Mesenchymal stem cell (in vitro differentiated cells and primary cell): Measurements from ENCODE around the gene MOGAT1.
A peak's percentile ranks its signal among the peaks of the same experiment; 100 is the strongest.

Source experiments
- DNase-seq: peaks from one replicate; pipeline ENCODE4 v3.0.0-alpha.2; 2013
- H2AFZ ChIP-seq: one replicate; pipeline ENCODE4 v1.6.1; 2013; ENCODE audit warnings: low read depth, mild to moderate bottlenecking, control low read depth, inconsistent platforms, low read length, moderate library complexity
- H2AK5ac ChIP-seq: 2 replicates; pipeline ENCODE4 v1.6.1; 2013; ENCODE audit warnings: low read length, moderate library complexity, mild to moderate bottlenecking, inconsistent platforms; ENCODE audit not compliant: severe bottlenecking
- H2BK120ac ChIP-seq: one replicate; pipeline ENCODE4 v1.6.1; 2013; ENCODE audit warnings: low read depth, mild to moderate bottlenecking, inconsistent platforms, low read length, moderate library complexity
- H2BK12ac ChIP-seq, 2 experiments: one replicate each; pipeline ENCODE4 v1.6.1; 2013; ENCODE audit warnings: inconsistent platforms in 2 of 2, low read length in 2 of 2, mild to moderate bottlenecking in 2 of 2, moderate library complexity in 2 of 2, control low read depth in 1 of 2
- H2BK15ac ChIP-seq: one replicate; pipeline ENCODE4 v1.6.1; 2013; ENCODE audit warnings: mild to moderate bottlenecking, low read depth, inconsistent platforms; ENCODE audit not compliant: poor library complexity, severe bottlenecking
- H2BK5ac ChIP-seq: 2 replicates; pipeline ENCODE4 v1.6.1; 2013; ENCODE audit warnings: low read depth, mild to moderate bottlenecking, low read length, control low read depth, inconsistent platforms; ENCODE audit not compliant: poor library complexity, severe bottlenecking
- H3K14ac ChIP-seq, 2 experiments: one replicate each; pipeline ENCODE4 v1.6.1; 2013; ENCODE audit warnings: inconsistent platforms in 2 of 2, low read length in 2 of 2, control low read depth in 1 of 2, mild to moderate bottlenecking in 1 of 2, moderate library complexity in 1 of 2
- H3K18ac ChIP-seq, 2 experiments: one replicate each; pipeline ENCODE4 v1.6.1; 2013; ENCODE audit warnings: inconsistent platforms in 2 of 2, low read length in 2 of 2, control low read depth in 1 of 2, low read depth in 1 of 2, mild to moderate bottlenecking in 1 of 2
- H3K23ac ChIP-seq, 2 experiments: one replicate each; pipeline ENCODE4 v1.6.1; 2013; ENCODE audit warnings: inconsistent platforms in 2 of 2, low read length in 2 of 2, mild to moderate bottlenecking in 2 of 2, moderate library complexity in 2 of 2, control low read depth in 1 of 2
- H3K27ac ChIP-seq: 2 replicates; pipeline ENCODE4 v1.5.1; 2013; ENCODE audit warnings: mild to moderate bottlenecking, moderate library complexity, low read length, control low read depth, inconsistent platforms; ENCODE audit not compliant: poor library complexity, severe bottlenecking
- H3K27me3 ChIP-seq, 2 experiments: 2 replicates each; pipeline versions ENCODE4 v1.6.1 to v1.7.0; 2013; ENCODE audit warnings: low read length in 2 of 2, mild to moderate bottlenecking in 2 of 2, moderate library complexity in 2 of 2, control low read depth in 1 of 2, inconsistent platforms in 1 of 2; ENCODE audit not compliant: control insufficient read depth in 1 of 2, insufficient read depth in 1 of 2
- H3K36me3 ChIP-seq, 2 experiments: 2 replicates each; pipeline versions ENCODE4 v1.6.1 to v1.7.0; 2013; ENCODE audit warnings: low read length in 2 of 2, control low read depth in 1 of 2, inconsistent platforms in 1 of 2, low read depth in 1 of 2, mild to moderate bottlenecking in 1 of 2; ENCODE audit not compliant: insufficient read depth in 2 of 2, control insufficient read depth in 1 of 2
- H3K4ac ChIP-seq, 2 experiments: one replicate each; pipeline ENCODE4 v1.6.1; 2013; ENCODE audit warnings: inconsistent platforms in 2 of 2, low read length in 2 of 2, mild to moderate bottlenecking in 2 of 2, moderate library complexity in 2 of 2, control low read depth in 1 of 2, low read depth in 1 of 2
- H3K4me1 ChIP-seq: 2 replicates; pipeline ENCODE4 v1.6.1; 2013; ENCODE audit warnings: low read depth, low read length, control low read depth; ENCODE audit not compliant: control insufficient read depth, insufficient read depth
- H3K4me2 ChIP-seq: 2 replicates; pipeline ENCODE4 v1.6.1; 2013; ENCODE audit warnings: low read length, mild to moderate bottlenecking, inconsistent platforms; ENCODE audit not compliant: poor library complexity, severe bottlenecking
- H3K4me3 ChIP-seq, 2 experiments: 2 replicates each; pipeline versions ENCODE4 v1.5.1 to v1.7.0; 2013; ENCODE audit warnings: low read length in 2 of 2, mild to moderate bottlenecking in 2 of 2, control low read depth in 1 of 2, low read depth in 1 of 2; ENCODE audit not compliant: insufficient read depth in 1 of 2
- H3K79me1 ChIP-seq: replicated peaks from 2 replicates; pipeline ENCODE4 v1.6.1; 2013; ENCODE audit warnings: mild to moderate bottlenecking, control low read depth, low read length, inconsistent platforms; ENCODE audit not compliant: poor library complexity, severe bottlenecking
- H3K9ac ChIP-seq: 2 replicates; pipeline ENCODE4 v1.7.0; 2013; ENCODE audit warnings: mild to moderate bottlenecking, low read length, moderate library complexity
- H3K9me3 ChIP-seq: 2 replicates; pipeline ENCODE4 v1.7.0; 2013; ENCODE audit warnings: mild to moderate bottlenecking, low read length; ENCODE audit not compliant: control insufficient read depth
- H4K8ac ChIP-seq: one replicate; pipeline ENCODE4 v1.6.1; 2013; ENCODE audit warnings: inconsistent platforms, mild to moderate bottlenecking, low read length, moderate library complexity
- H4K91ac ChIP-seq: one replicate; pipeline ENCODE4 v1.6.1; 2013; ENCODE audit warnings: mild to moderate bottlenecking, low read length, inconsistent platforms
- WGBS: methylation state at CpG from one replicate; pipeline ENCODE4 v1.1.7; 2013; ENCODE audit warnings: mixed read lengths; 5-methylcytosine and 5-hydroxymethylcytosine counted together

MOGAT1 gene

DNA sequence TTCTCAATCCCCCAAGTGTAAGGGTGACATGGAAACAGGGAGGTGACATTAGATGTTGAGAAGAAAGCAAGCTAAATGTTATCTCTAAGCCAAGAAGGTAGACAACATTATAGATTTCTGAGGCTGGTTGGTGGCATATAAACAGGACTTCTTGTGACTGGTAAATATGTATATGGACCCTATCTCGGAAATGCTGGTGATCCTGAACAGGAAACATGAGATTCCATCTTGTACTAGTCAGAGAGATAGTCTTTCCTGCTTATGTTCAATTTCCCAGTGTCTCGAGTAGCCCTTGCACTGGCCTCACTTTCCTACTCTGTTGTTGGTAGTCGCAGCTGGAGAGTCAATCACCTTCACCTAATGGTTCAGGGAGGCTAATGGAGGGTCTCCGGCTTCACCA, 26.8 kb downstream of the MOGAT1 start:
- H3K9ac ChIP-seq, result no peak overlapping the region
- H3K18ac ChIP-seq, result no peak overlapping the region
- no peaks in the 10 kb centered on the region for H3K9me3 ChIP-seq
- H3K4me2 ChIP-seq, result no peak overlapping the region
- no peak overlapping the region for H3K27ac ChIP-seq
- no peak overlapping the region for H2BK5ac ChIP-seq
- no peak overlapping the region for H3K14ac ChIP-seq
- H3K23ac ChIP-seq, result no peak overlapping the region
- H2BK120ac ChIP-seq, result no peak overlapping the region
- DNase-seq, result no peak
- no peaks in the 10 kb centered on the region for H3K4me1 ChIP-seq
- no peak overlapping the region for H2AK5ac ChIP-seq
- no peak overlapping the region for H4K8ac ChIP-seq
- no peaks in the 10 kb centered on the region for H3K36me3 ChIP-seq
- H2BK12ac ChIP-seq, result no peak overlapping the region
- H3K4me3 ChIP-seq, result no peak overlapping the region
- 60% methylated on average over 4 of the region's 4 CpGs for WGBS
- H4K91ac ChIP-seq, result no peak overlapping the region
- no peaks in the 10 kb centered on the region for H3K27me3 ChIP-seq
- no peaks in the 10 kb centered on the region for H3K79me1 ChIP-seq
- no peak overlapping the region for H3K4ac ChIP-seq
- H2BK15ac ChIP-seq, result no peak overlapping the region
- H2AFZ ChIP-seq, result no peak overlapping the region

GRCh38 chr2:222701233-222701632, 29.8 kb downstream of the MOGAT1 start:
- Histone ChIP-seq H3K4me1 (no peaks in the 10 kb centered on the region), H3K9ac (no peak overlapping the region), H3K4me2 (no peak overlapping the region), H2AFZ (no peak overlapping the region), H3K79me1 (no peaks in the 10 kb centered on the region), H3K4me3 (no peak overlapping the region), H3K18ac (no peak overlapping the region), H3K27me3 (no peaks in the 10 kb centered on the region), H2BK12ac (no peak overlapping the region), H4K8ac (no peak overlapping the region), H3K14ac (no peak overlapping the region), H2BK120ac (no peak overlapping the region), H2AK5ac (no peak overlapping the region), H3K27ac (no peak overlapping the region), H2BK5ac (no peak overlapping the region), H3K36me3 (no peaks in the 10 kb centered on the region), H4K91ac (no peak overlapping the region), H3K9me3 (no peaks in the 10 kb centered on the region), H3K23ac (no peak overlapping the region), H2BK15ac (no peak overlapping the region), H3K4ac (no peak overlapping the region)
- WGBS, result 93% methylated on average over 1 of the region's 1 CpG
- DNase-seq, result no peak

DNA sequence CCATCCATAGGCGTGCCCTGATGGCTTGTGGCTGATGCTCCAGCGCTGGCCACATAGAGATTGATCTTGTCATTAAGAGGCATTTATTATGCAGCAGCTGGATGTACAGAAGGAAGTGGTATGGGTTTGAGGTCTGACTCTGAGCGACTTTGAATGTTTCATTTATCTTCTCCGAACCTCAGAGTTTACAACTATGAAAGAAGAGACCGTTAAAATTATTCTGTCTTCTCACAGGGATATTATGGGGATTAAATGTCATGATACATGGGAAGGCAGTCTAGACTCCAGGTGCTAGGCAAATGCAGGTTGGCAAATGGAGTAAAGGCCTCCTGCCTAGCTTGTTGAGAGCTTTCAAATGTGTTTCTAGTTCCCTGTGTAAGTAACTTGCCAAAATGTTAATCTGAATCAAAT, 30.3 kb downstream of the MOGAT1 start:
- Histone ChIP-seq H2AK5ac (no peak overlapping the region), H3K9me3 (no peaks in the 10 kb centered on the region), H3K9ac (no peak overlapping the region), H3K79me1 (no peaks in the 10 kb centered on the region), H4K8ac (no peak overlapping the region), H3K4me3 (no peak overlapping the region), H3K14ac (no peak overlapping the region), H3K36me3 (no peaks in the 10 kb centered on the region), H2BK5ac (no peak overlapping the region), H4K91ac (no peak overlapping the region), H3K23ac (no peak overlapping the region), H2BK15ac (no peak overlapping the region), H3K4me1 (no peaks in the 10 kb centered on the region), H2BK12ac (no peak overlapping the region), H3K18ac (no peak overlapping the region), H3K27ac (no peak overlapping the region), H3K4ac (no peak overlapping the region), H3K27me3 (no peaks in the 10 kb centered on the region), H3K4me2 (no peak overlapping the region), H2BK120ac (no peak overlapping the region), H2AFZ (no peak overlapping the region)
- 88% methylated on average over 5 of the region's 5 CpGs for WGBS
- DNase-seq, result no peak

GRCh38 chr2:222703091-222703490, 31.6 kb downstream of the MOGAT1 start:
- Histone ChIP-seq H4K8ac (no peak overlapping the region), H3K4me2 (no peak overlapping the region), H3K4me3 (no peak overlapping the region), H4K91ac (no peak overlapping the region), H2BK15ac (no peak overlapping the region), H3K79me1 (no peaks in the 10 kb centered on the region), H3K14ac (no peak overlapping the region), H3K18ac (no peak overlapping the region), H2BK5ac (no peak overlapping the region), H3K36me3 (no peaks in the 10 kb centered on the region), H2AK5ac (no peak overlapping the region), H2BK120ac (no peak overlapping the region), H3K4me1 (peaks cover 2% of the 10 kb centered on the region), H3K9me3 (no peaks in the 10 kb centered on the region), H2AFZ (peak overlapping the region; percentile 37), H3K27me3 (no peaks in the 10 kb centered on the region), H3K9ac (no peak overlapping the region), H3K27ac (no peak overlapping the region), H2BK12ac (no peak overlapping the region), H3K4ac (no peak overlapping the region), H3K23ac (no peak overlapping the region)
- no peak for DNase-seq
- 90% methylated on average over 1 of the region's 2 CpGs for WGBS
